ENCODE data around the gene SIRT7. TPM values are rescaled to one million over a fixed set of nuclear protein-coding genes. Genes with fewer than 3 reads are reported as not detected.

The SIRT7 gene
- total RNA-seq, 1 donor from 2014 or later: 20.4 TPM

GRCh38 chr17:81865358-81865732 lies 52.6 kb downstream of the SIRT7 start:
- no peak for DNase-seq (ENCODE audit: low read depth)

GRCh38 chr17:81863833-81864768 lies 53.9 kb downstream of the SIRT7 start:
- DNase-seq (ENCODE audit: low read depth): no peak

- no peak for DNase-seq (ENCODE audit: low read depth)
These were observed 54.8 kb downstream of the SIRT7 start for GRCh38 chr17:81863123-81863675.

Other genes with a start within 250 kb of the SIRT7 start
- 21.7 and 44.1 TPM in 2 replicates for gene ARL16, start 234.4 kb downstream of the SIRT7 start, total RNA-seq
- gene HGS, start 234.2 kb downstream of the SIRT7 start, total RNA-seq: 104 and 110 TPM in 2 replicates
- gene MRPL12, start 214.8 kb downstream of the SIRT7 start, total RNA-seq: 8.9 and 10.4 TPM in 2 replicates
- gene SLC25A10, start 205.9 kb downstream of the SIRT7 start, total RNA-seq: 35.7 and 61.8 TPM in 2 replicates
- gene GCGR, start 114.0 kb downstream of the SIRT7 start, total RNA-seq: not detected in 2 replicates
- 55.0 and 101 TPM in 2 replicates for gene MCRIP1, start 84.9 kb downstream of the SIRT7 start, total RNA-seq
- gene PPP1R27, start 83.1 kb downstream of the SIRT7 start, total RNA-seq: not detected in 2 replicates
- 1,064 and 1,065 TPM in 2 replicates for gene P4HB, start 57.6 kb downstream of the SIRT7 start, total RNA-seq
- 161 and 237 TPM in 2 replicates for gene ARHGDIA, start 46.8 kb downstream of the SIRT7 start, total RNA-seq
- 46.8 and 109 TPM in 2 replicates for gene ALYREF, start 26.6 kb downstream of the SIRT7 start, total RNA-seq
- gene ANAPC11, start 26.5 kb downstream of the SIRT7 start, total RNA-seq: 77.3 and 104 TPM in 2 replicates
- 0.25 and 3.3 TPM in 2 replicates for gene NPB, start 15.9 kb downstream of the SIRT7 start, total RNA-seq
- 18.6 and 47.2 TPM in 2 replicates for gene PCYT2, start 6.8 kb downstream of the SIRT7 start, total RNA-seq
- 11.3 and 14.4 TPM in 2 replicates for gene MAFG, start 9.6 kb upstream of the SIRT7 start, total RNA-seq
- gene PYCR1, start 19.1 kb upstream of the SIRT7 start, total RNA-seq: 69.3 and 122 TPM in 2 replicates
- gene MYADML2, start 29.1 kb upstream of the SIRT7 start, total RNA-seq: not detected in 2 replicates
- gene NOTUM, start 43.0 kb upstream of the SIRT7 start, total RNA-seq: 0.05 TPM in 1 of 2 replicates, not detected in the other
- 12.6 and 18.8 TPM in 2 replicates for gene ASPSCR1, start 59.5 kb upstream of the SIRT7 start, total RNA-seq
- 13.6 and 63.6 TPM in 2 replicates for gene CENPX, start 104.7 kb upstream of the SIRT7 start, total RNA-seq
- 15.2 and 15.8 TPM in 2 replicates for gene LRRC45, start 105.1 kb upstream of the SIRT7 start, total RNA-seq
- gene RAC3, start 113.5 kb upstream of the SIRT7 start, total RNA-seq: 7.7 and 16.8 TPM in 2 replicates
- gene DCXR, start 119.5 kb upstream of the SIRT7 start, total RNA-seq: 19.4 and 35.4 TPM in 2 replicates
- 27.3 and 31.0 TPM in 2 replicates for gene RFNG, start 133.6 kb upstream of the SIRT7 start, total RNA-seq
- 112 and 119 TPM in 2 replicates for gene GPS1, start 133.7 kb upstream of the SIRT7 start, total RNA-seq
- gene DUS1L, start 147.6 kb upstream of the SIRT7 start, total RNA-seq: 66.3 and 79.9 TPM in 2 replicates
- gene FASN, start 180.1 kb upstream of the SIRT7 start, total RNA-seq: 84.0 and 103 TPM in 2 replicates